Duodenal mucosa (tissue), 2 donors: ENCODE results near the gene LNX1.
"Not testable (repeated sequence)": the region's sequence is repeated elsewhere in the genome, so short reads cannot be mapped to it uniquely, and the experiment has no call there.

Experiments
- H3K27ac ChIP-seq: one replicate; pipeline ENCODE4 v1.7.0; 2013; ENCODE audit warnings: low read depth, low read length
- H3K27me3 ChIP-seq, 2 donors: one replicate each; pipeline ENCODE4 v1.7.0; 2013; ENCODE audit warnings: low read length in 2 of 2, control low read depth in 1 of 2; ENCODE audit not compliant: insufficient read depth in 2 of 2, control insufficient read depth in 1 of 2
- H3K36me3 ChIP-seq, 2 donors: one replicate each; pipeline ENCODE4 v1.7.0; 2013; ENCODE audit warnings: low read length in 2 of 2, control low read depth in 1 of 2; ENCODE audit not compliant: insufficient read depth in 2 of 2, control insufficient read depth in 1 of 2
- H3K4me1 ChIP-seq, 2 donors: one replicate each; pipeline ENCODE4 v1.7.0; 2013; ENCODE audit warnings: low read length in 2 of 2, control low read depth in 1 of 2; ENCODE audit not compliant: insufficient read depth in 2 of 2, control insufficient read depth in 1 of 2
- H3K4me3 ChIP-seq, 2 donors: one replicate each; pipeline ENCODE4 v1.7.0; 2013; ENCODE audit warnings: low read length in 2 of 2, low read depth in 1 of 2
- H3K9ac ChIP-seq, 2 donors: one replicate each; pipeline ENCODE4 v1.7.0; 2013; ENCODE audit warnings: low read length in 2 of 2, low read depth in 1 of 2
- H3K9me3 ChIP-seq, 2 donors: one replicate each; pipeline ENCODE4 v1.7.0; 2013; ENCODE audit warnings: low read length in 2 of 2, control low read depth in 1 of 2; ENCODE audit not compliant: control insufficient read depth in 1 of 2

The LNX1 gene

GRCh38 chr4:53431052-53431451 is 160.2 kb downstream of the LNX1 start:
- Histone ChIP-seq H3K27me3 (no peaks in the 10 kb centered on the region), H3K9me3 (no peaks in the 10 kb centered on the region), H3K4me3 (no peak overlapping the region), H3K9ac (no peak overlapping the region), H3K4me1 (no peaks in the 10 kb centered on the region), H3K27ac (no peak overlapping the region), H3K36me3 (peaks cover 12 to 33% of the 10 kb centered on the region in 2 donors)

DNA sequence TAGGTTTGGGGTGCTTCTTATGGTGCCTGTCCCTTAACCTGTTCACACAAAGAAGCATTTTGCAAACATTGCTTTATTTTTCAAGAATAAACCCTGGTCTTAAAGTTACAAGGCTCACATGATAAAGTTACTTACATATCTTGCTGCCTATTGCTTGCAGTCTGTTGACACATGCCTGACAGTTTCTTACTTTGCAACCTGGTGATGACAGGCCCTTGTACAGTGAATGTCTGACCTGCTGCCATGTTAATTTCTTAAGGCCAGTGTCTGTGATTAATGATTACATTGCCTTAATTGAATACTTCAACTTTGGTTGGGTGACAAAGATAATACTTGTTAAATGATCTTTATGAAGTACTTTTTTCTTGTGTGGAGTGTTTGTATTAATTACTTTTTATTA is 163.9 kb downstream of the LNX1 start:
- Histone ChIP-seq H3K36me3 (peaks cover 12 to 20% of the 10 kb centered on the region in 2 donors), H3K9me3 (no peaks in the 10 kb centered on the region), H3K27me3 (no peaks in the 10 kb centered on the region), H3K4me1 (no peaks in the 10 kb centered on the region), H3K4me3 (no peak overlapping the region), H3K9ac (no peak overlapping the region), H3K27ac (no peak overlapping the region)

DNA sequence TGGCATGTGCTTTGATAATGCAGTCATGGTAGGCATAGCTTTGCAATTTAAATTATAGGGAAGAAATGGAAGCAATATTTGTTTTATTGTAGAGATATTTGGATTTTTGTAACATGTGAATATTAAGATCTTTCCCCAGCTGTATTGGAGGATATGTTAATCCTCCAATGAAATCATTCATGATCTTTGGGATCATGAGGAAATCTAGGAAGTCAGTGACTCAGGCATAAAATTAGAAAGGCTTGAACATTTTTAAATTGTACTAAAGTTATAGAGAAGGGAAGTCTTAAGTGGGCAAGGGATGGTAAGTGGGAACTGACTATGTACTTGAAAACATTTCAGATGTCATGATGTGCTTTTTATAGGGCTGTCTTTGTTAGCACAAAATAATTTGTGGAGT is 167.0 kb downstream of the LNX1 start:
- H3K36me3 ChIP-seq, result peaks cover 6 to 12% of the 10 kb centered on the region in 2 donors
- H3K4me1 ChIP-seq, result no peaks in the 10 kb centered on the region
- no peak overlapping the region for H3K27ac ChIP-seq
- no peak overlapping the region for H3K4me3 ChIP-seq
- no peak overlapping the region for H3K9ac ChIP-seq
- H3K9me3 ChIP-seq, result no peaks in the 10 kb centered on the region
- no peaks in the 10 kb centered on the region for H3K27me3 ChIP-seq

GRCh38 chr4:53422367-53422766 is 168.9 kb downstream of the LNX1 start:
- Histone ChIP-seq H3K9me3 (no peaks in the 10 kb centered on the region), H3K27ac (no peak overlapping the region), H3K36me3 (peaks cover 0 to 3% of the 10 kb centered on the region in 2 donors), H3K4me3 (no peak overlapping the region), H3K9ac (no peak overlapping the region), H3K4me1 (no peaks in the 10 kb centered on the region), H3K27me3 (no peaks in the 10 kb centered on the region)

- Histone ChIP-seq H3K9me3 (no peaks in the 10 kb centered on the region), H3K27ac (no peak overlapping the region), H3K36me3 (no peaks in the 10 kb centered on the region), H3K4me1 (no peaks in the 10 kb centered on the region), H3K9ac (no peak overlapping the region), H3K27me3 (no peaks in the 10 kb centered on the region), H3K4me3 (no peak overlapping the region)
Observed at GRCh38 chr4:53421791-53422190, 169.5 kb downstream of the LNX1 start.

GRCh38 chr4:53419208-53419607 is 172.1 kb downstream of the LNX1 start:
- Histone ChIP-seq H3K27ac (no peak overlapping the region), H3K9ac (no peak overlapping the region), H3K36me3 (peaks cover 4 to 7% of the 10 kb centered on the region in 2 donors), H3K4me1 (no peaks in the 10 kb centered on the region), H3K27me3 (no peaks in the 10 kb centered on the region), H3K4me3 (no peak overlapping the region), H3K9me3 (no peaks in the 10 kb centered on the region)

DNA sequence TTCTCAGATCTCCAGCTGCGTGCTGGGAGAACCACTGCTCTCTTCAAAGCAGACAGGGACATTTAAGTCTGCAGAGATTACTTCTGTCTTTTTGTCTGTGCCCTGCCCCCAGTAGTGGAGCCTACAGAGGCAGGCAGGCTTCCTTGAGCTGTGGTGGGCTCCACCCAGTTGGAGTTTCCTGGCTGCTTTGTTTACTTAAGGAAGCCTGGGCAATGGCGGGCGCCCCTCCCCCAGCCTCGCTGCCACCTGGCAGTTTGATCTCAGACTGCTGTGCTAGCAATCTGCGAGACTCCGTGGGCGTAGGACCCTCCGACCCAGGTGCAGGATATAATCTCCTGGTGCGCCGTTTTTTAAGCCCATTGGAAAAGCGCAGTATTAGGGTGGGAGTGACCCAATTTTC is 181.8 kb downstream of the LNX1 start:
- not testable (repeated sequence) for H3K4me1 ChIP-seq, H3K9ac ChIP-seq, H3K27me3 ChIP-seq, H3K27ac ChIP-seq, H3K9me3 ChIP-seq, H3K36me3 ChIP-seq, H3K4me3 ChIP-seq
